Measurements from ENCODE around the gene RAD51B. TPM values are rescaled to one million over a fixed set of nuclear protein-coding genes. Genes with fewer than 3 reads are reported as not detected.

RAD51B gene
- total and polyA plus RNA-seq, 9 of the 15 experiments (the other 6 are each of a cell fraction or from before 2014, with no cell fraction given) = 8.5 to 17.3 (median 11.3) TPM

DNA sequence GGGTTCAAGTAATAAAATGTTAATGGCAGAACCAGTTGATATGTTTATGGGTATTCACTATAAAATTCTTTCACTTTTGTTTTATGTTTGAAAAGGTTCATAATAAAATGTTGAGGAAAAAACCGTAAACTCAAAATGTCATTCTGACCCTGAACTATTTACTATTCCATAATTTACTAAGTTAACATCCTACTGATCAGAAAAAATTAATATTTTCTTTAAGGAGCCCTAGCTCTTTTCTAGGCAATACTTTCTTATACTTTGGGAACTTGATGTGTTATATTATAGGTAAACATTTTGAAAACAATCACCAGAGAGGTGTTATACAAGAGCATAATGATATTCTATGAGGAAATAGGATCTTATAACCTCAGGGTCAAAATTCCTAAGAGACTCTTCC is 638.7 kb downstream of the RAD51B start (continued):
- TF ChIP-seq, protein P1, sequence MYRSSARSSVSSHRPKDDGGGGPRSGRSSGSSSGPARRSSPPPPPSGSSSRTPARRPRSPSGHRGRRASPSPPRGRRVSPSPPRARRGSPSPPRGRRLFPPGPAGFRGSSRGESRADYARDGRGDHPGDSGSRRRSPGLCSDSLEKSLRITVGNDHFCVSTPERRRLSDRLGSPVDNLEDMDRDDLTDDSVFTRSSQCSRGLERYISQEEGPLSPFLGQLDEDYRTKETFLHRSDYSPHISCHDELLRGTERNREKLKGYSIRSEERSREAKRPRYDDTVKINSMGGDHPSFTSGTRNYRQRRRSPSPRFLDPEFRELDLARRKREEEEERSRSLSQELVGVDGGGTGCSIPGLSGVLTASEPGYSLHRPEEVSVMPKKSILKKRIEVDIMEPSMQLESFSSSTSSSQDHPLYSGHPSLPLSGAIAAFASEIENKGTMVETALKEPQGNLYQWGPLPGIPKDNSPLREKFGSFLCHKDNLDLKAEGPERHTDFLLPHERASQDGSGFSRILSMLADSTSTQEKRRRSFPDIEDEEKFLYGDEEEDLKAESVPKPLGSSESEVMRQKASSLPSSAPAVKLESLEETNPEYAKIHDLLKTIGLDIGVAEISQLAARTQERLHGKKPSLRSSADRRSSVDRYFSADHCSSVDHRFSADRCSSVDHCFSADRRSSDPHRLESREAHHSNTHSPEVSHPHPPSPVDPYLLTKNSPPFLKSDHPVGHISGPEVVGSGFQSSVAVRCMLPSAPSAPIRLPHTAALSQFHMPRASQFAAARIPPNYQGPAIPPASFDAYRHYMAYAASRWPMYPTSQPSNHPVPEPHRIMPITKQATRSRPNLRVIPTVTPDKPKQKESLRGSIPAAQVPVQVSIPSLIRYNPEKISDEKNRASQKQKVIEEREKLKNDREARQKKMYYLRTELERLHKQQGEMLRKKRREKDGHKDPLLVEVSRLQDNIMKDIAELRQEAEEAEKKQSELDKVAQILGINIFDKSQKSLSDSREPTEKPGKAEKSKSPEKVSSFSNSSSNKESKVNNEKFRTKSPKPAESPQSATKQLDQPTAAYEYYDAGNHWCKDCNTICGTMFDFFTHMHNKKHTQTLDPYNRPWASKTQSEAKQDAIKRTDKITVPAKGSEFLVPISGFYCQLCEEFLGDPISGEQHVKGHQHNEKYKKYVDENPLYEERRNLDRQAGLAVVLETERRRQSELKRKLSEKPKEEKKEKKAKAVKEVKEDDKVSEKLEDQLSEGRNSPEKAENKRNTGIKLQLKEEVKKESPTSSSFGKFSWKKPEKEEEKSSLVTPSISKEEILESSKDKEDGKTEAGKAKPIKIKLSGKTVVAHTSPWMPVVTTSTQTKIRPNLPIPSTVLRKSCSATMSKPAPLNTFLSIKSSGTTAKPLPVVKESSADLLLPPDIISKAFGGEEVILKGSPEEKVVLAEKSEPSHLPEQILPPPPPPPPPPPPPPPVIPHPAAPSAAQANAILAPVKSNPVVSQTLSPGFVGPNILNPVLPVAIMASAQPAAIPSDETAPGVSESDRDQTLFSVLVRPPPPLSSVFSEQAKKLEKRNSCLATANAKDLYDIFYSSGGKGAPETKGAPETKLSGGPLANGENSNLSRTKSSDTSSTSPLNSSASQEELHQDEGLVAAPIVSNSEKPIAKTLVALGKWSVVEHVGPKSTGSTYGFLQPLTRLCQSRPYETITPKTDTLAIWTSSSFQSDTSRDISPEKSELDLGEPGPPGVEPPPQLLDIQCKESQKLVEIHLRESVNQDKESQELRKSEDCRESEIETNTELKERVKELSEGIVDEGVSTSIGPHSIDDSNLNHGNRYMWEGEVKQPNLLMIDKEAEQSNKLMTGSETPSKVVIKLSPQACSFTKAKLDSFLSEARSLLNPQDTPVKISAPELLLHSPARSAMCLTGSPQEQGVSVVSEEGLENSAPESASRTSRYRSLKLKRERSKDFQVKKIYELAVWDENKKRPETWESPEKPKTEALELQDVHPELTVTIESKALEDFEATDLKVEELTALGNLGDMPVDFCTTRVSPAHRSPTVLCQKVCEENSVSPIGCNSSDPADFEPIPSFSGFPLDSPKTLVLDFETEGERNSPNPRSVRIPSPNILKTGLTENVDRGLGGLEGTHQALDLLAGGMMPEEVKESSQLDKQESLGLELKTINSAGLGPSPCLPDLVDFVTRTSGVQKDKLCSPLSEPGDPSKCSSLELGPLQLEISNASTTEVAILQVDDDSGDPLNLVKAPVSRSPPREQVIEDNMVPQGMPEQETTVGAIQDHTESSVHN (IDR thresholded peaks at IDR 0.05; ENCODE audit: borderline replicate concordance in 1 of 2, low read depth in 1 of 2) = no peak
- TF ChIP-seq NFRKB (IDR thresholded peaks at IDR 0.05; ENCODE audit: low read depth) = no peak
- no peak for TF ChIP-seq POLR3A (IDR thresholded peaks at IDR 0.05; ENCODE audit: borderline replicate concordance, extremely low read depth, insufficient read depth, insufficient read length)
- TF ChIP-seq GABPA (tag; conservative IDR thresholded peaks at IDR 0.05; ENCODE audit: low read depth) = no peak
- TF ChIP-seq ARNT (IDR thresholded peaks at IDR 0.05) = no peak
- TF ChIP-seq NCOR1 (IDR thresholded peaks at IDR 0.05) = no peak
- no peak for TF ChIP-seq U2AF1 (optimal IDR thresholded peaks at IDR 0.05; ENCODE audit: low read depth, low read length)

Data from K562 (cell line).